GM12878 (cell line): ENCODE measurements around the gene CHRNA3. TPM values are rescaled to one million over a fixed set of nuclear protein-coding genes. Genes with fewer than 3 reads are reported as not detected.

Experiments
- ATAC-seq: fragments of 200-7000 bp; cut with Tn5 transposase; 3 replicates; pipeline ENCODE4 v1.9.1; 2020; ENCODE audit warnings: mild to moderate bottlenecking, moderate library complexity
- BruUV-seq: library from RNA; stranded (reverse); fragments of 400-500 nt; replicated peaks from 2 replicates; lab custom pipeline; 2021; lab: Mats Ljungman, UMichigan
- CTCF ChIA-PET: fragments of 300-600 bp; sonication (Branson Sonifier 250); formaldehyde crosslinking; extraction: SDS; loops from one replicate; lab custom pipeline; 2021; ENCODE audit warnings: inconsistent platforms; lab: Yijun Ruan, JAX
- POLR2A ChIA-PET: fragments of 350-600 bp; formaldehyde crosslinking; extraction: SDS; loops from one replicate; lab custom pipeline; 2021; ENCODE audit warnings: inconsistent platforms; lab: Charles Lee
- RAD21 ChIA-PET: fragments of 300-600 bp; sonication (Branson Sonifier 250); formaldehyde crosslinking; loops from one replicate; lab custom pipeline; 2023; ENCODE audit warnings: antibody characterized with exemption; ENCODE audit not compliant: unreplicated experiment; lab: Charles Lee
- SMC1A ChIA-PET: fragments of 300-600 bp; sonication (Branson Sonifier 250); formaldehyde crosslinking; loops from one replicate; lab custom pipeline; 2023; ENCODE audit not compliant: unreplicated experiment, uncharacterized antibody; lab: Charles Lee
- DNase-seq: peaks from one replicate; pipeline ENCODE4 v3.0.0-alpha.2; 2011; ENCODE audit warnings: low read depth, low spot score
- FAIRE-seq: peaks from 3 replicates; lab custom pipeline; 2011; peaks lifted over from hg19 to GRCh38; lab: Jason Lieb, UNC
- H2AFZ ChIP-seq: 2 replicates; pipeline ENCODE4 v1.6.0; 2011; ENCODE audit warnings: low read depth, low read length, control low read depth; ENCODE audit not compliant: control insufficient read depth
- H3K27ac ChIP-seq: 2 replicates; pipeline ENCODE4 v1.5.1; 2011; ENCODE audit warnings: control low read depth; ENCODE audit not compliant: control insufficient read depth, insufficient read depth
- H3K27me3 ChIP-seq, 2 experiments: replicated peaks in 1 of 2; 2 replicates each; pipeline versions ENCODE4 v1.6.0 to v1.6.1; 2011; ENCODE audit warnings: low read length in 1 of 2; ENCODE audit not compliant: control insufficient read depth in 2 of 2, insufficient read depth in 2 of 2
- H3K36me3 ChIP-seq, 2 experiments: 2 replicates each; pipeline ENCODE4 v1.5.1; 2011; ENCODE audit warnings: low read length in 1 of 2; ENCODE audit not compliant: control insufficient read depth in 2 of 2, insufficient read depth in 2 of 2
- H3K4me1 ChIP-seq: 2 replicates; pipeline ENCODE4 v1.6.1; 2011; ENCODE audit warnings: mild to moderate bottlenecking, low read length, moderate library complexity, mixed read lengths; ENCODE audit not compliant: control insufficient read depth, insufficient read depth
- H3K4me2 ChIP-seq: 2 replicates; pipeline ENCODE4 v1.6.0; 2011; ENCODE audit warnings: control low read depth; ENCODE audit not compliant: control insufficient read depth, insufficient read depth
- H3K4me3 ChIP-seq: fragments of 200-600 bp; sonication (generic); 2 replicates; pipeline ENCODE4 v1.5.1; 2016
- H3K79me2 ChIP-seq: 2 replicates; pipeline ENCODE4 v1.6.0; 2011; ENCODE audit warnings: low read length; ENCODE audit not compliant: control insufficient read depth, insufficient read depth
- H3K9ac ChIP-seq: 2 replicates; pipeline ENCODE4 v1.8.0; 2011; ENCODE audit warnings: low read length, control low read depth, mixed read lengths; ENCODE audit not compliant: control insufficient read depth, insufficient read depth
- H3K9me3 ChIP-seq: replicated peaks from 3 replicates; pipeline ENCODE4 v1.5.1; 2011; ENCODE audit warnings: mild to moderate bottlenecking, low read length; ENCODE audit not compliant: control insufficient read depth, insufficient read depth
- H4K20me1 ChIP-seq: 2 replicates; pipeline ENCODE4 v1.6.0; 2011; ENCODE audit not compliant: control insufficient read depth, insufficient read depth
- EGR1 ChIP-seq, 2 experiments: IDR thresholded peaks; 1 replicate in 1 of 2; 2 replicates in 1 of 2; pipeline ENCODE4 v1.6.1; 2011 to 2012; ENCODE audit warnings: low read depth in 2 of 2, low read length in 2 of 2, borderline replicate concordance in 1 of 2, mild to moderate bottlenecking in 1 of 2, moderate library complexity in 1 of 2
- TCF3 ChIP-seq: IDR thresholded peaks from 2 replicates; pipeline ENCODE4 v1.6.1; 2012; ENCODE audit warnings: low read depth, mild to moderate bottlenecking, low read length, borderline replicate concordance; ENCODE audit not compliant: insufficient read depth
- ZNF217 ChIP-seq: fragments of 450-650 bp; IDR thresholded peaks from 2 replicates; pipeline ENCODE4 v1.6.1; 2017; ENCODE audit warnings: antibody characterized with exemption, mild to moderate bottlenecking
- WGBS: methylation state at CpG from one replicate; pipeline ENCODE4 v1.1.6; 2016; ENCODE audit warnings: low lambda C conversion rate; ENCODE audit not compliant: insufficient replicate concordance, insufficient coverage; ENCODE audit errors: missing lambda C conversion rate; 5-methylcytosine and 5-hydroxymethylcytosine counted together
- in situ Hi-C: fragments of 300-500 bp; cut with MboI; formaldehyde crosslinking; loops from 9 replicates; pipeline ENCODE4 v1.14.3; 2018; ENCODE audit warnings: mixed read lengths
- intact Hi-C: fragments of 100-400 bp; cut with micrococcal nuclease; formaldehyde crosslinking; loops from one replicate; pipeline ENCODE4 v1.14.2; 2022; ENCODE audit not compliant: unreplicated experiment
- polyA plus RNA-seq, 11 experiments: library from polyadenylated mRNA; depleted of rRNA in 4 of 11; unstranded in 6 of 11; stranded (reverse) in 5 of 11; fragments of >200 nt; fragmentation: Nextera tagmentation in 4 of 11; fragmentation: Illumina TruSeq in 1 of 11; extraction: Ambion mirVana in 4 of 11; extraction: Trizol in 1 of 11; gene quantifications; 1 replicate in 1 of 11; 2 replicates in 10 of 11; pipeline versions ENCODE4 v1.2.1 to v1.2.3, GENCODE V29; 2011 to 2016; ENCODE audit warnings: inconsistent platforms in 2 of 11, missing spikeins in 2 of 11, low read depth in 1 of 11
- total RNA-seq, 4 experiments: library from RNA; depleted of rRNA in 3 of 4; stranded (reverse); fragments of >200 nt in 3 of 4; fragmentation: Illumina TruSeq in 1 of 4; extraction: Trizol in 1 of 4; gene quantifications; 2 replicates each; pipeline versions ENCODE4 v1.2.1 to v1.2.3, GENCODE V29; 2013 to 2021

The CHRNA3 gene
- total and polyA plus RNA-seq, 10 of the 15 experiments (the other 5 are each of a cell fraction or from before 2014, with no cell fraction given) = 0.06 to 0.19 (median 0.09) TPM; not detected in 7

GRCh38 chr15:78640527-78641101 lies 19.8 kb upstream of the CHRNA3 start:
- FAIRE-seq (no peak), DNase-seq (no peak), ATAC-seq (peak; percentile 18)
- ChIA-PET POLR2A (no interaction called here), RAD21 (interaction anchor here (3.0 kb wide), 1 partner anchor 69 kb away, joined by 19 read pairs; no protein-coding TSS in a partner anchor), SMC1A (interaction anchor here (0.8 to 4.0 kb wide), 2 partner anchors 68 to 71 kb away, joined by 3 to 24 read pairs; no protein-coding TSS in a partner anchor), CTCF (interaction anchor here (2.0 to 7.3 kb wide), 3 partner anchors 69 to 110 kb away, joined by 5 to 95 read pairs (median 6); no protein-coding TSS in a partner anchor)
- Histone ChIP-seq H4K20me1 (no peaks in the 10 kb centered on the region), H3K79me2 (no peaks in the 10 kb centered on the region), H3K36me3 (no peaks in the 10 kb centered on the region; a peak in 1 of 4 replicates), H3K9ac (no peak overlapping the region), H2AFZ (peak overlapping the region; percentile 23), H3K27ac (no peak overlapping the region), H3K27me3 (peaks cover 3 to 4% of the 10 kb centered on the region in 2 experiments; a peak in 3 of 4 replicates), H3K4me3 (no peak overlapping the region), H3K9me3 (no peaks in the 10 kb centered on the region), H3K4me2 (peak overlapping the region; percentile 71), H3K4me1 (no peaks in the 10 kb centered on the region)
- in situ Hi-C loops (no loop called here), intact Hi-C loops (no loop called here)
- no TSS peak for BruUV-seq
- TF ChIP-seq TCF3 (no peak), ZNF217 (no peak), EGR1 (IDR thresholded peaks at IDR 0.05; ENCODE audit: borderline replicate concordance in 1 of 2, low read depth in 2 of 2, low read length in 2 of 2) (0 out of 3 replicates have a peak, but pooled peaks of 1 of the 2 experiments have one; percentile 45)
- 16% methylated on average over 21 of the region's 32 CpGs for WGBS
